HEK293 (cell line): ENCODE data around the gene HSF2BP.

Experiments used
- CTCF ChIA-PET: fragments of 350-600 bp; formaldehyde crosslinking; extraction: SDS; loops from one replicate; lab custom pipeline; 2021; ENCODE audit warnings: antibody characterized with exemption; lab: Yijun Ruan, JAX
- POLR2A ChIA-PET: fragments of 300-600 bp; formaldehyde crosslinking; extraction: SDS; loops from one replicate; lab custom pipeline; 2020; ENCODE audit warnings: antibody characterized with exemption, inconsistent platforms; lab: Yijun Ruan, JAX
- H3K27ac ChIP-seq: fragments of 200-500 bp; sonication (Bioruptor generic); 2 replicates; pipeline ENCODE4 v1.5.1; 2014; ENCODE audit warnings: low read depth, low read length, control low read depth, inconsistent platforms; ENCODE audit errors: extremely low read depth
- H3K36me3 ChIP-seq, 2 experiments: fragments of 200-500 bp in 1 of 2; sonication (Bioruptor generic) in 1 of 2; 1 replicate in 1 of 2; 2 replicates in 1 of 2; pipeline ENCODE4 v1.5.1; 2014 to 2017; ENCODE audit warnings: inconsistent platforms in 2 of 2, low read length in 2 of 2; ENCODE audit not compliant: control insufficient read depth in 2 of 2, insufficient read depth in 1 of 2
- H3K4me1 ChIP-seq: fragments of 200-500 bp; sonication (Bioruptor generic); 2 replicates; pipeline ENCODE4 v1.5.1; 2014; ENCODE audit warnings: mild to moderate bottlenecking, low read length, inconsistent platforms; ENCODE audit not compliant: control insufficient read depth, insufficient read depth
- H3K4me3 ChIP-seq: 2 replicates; pipeline ENCODE4 v1.5.1; 2011; ENCODE audit warnings: low read depth, mild to moderate bottlenecking, control low read depth, low read length, moderate library complexity
- H3K9me3 ChIP-seq: fragments of 200-500 bp; sonication (Bioruptor generic); 2 replicates; pipeline ENCODE4 v1.5.1; 2014; ENCODE audit warnings: low read depth, low read length, inconsistent platforms; ENCODE audit not compliant: control insufficient read depth, insufficient read depth
- GLI2 ChIP-seq: fragments of 450-650 bp; formaldehyde crosslinking; IDR thresholded peaks from 2 replicates; pipeline ENCODE4; 2017; ENCODE audit warnings: missing biosample characterization, missing genetic modification characterization, low read depth, borderline replicate concordance
- GLIS1 ChIP-seq: fragments of 450-650 bp; formaldehyde crosslinking; IDR thresholded peaks from 2 replicates; pipeline ENCODE4 v1.5.1; 2016; ENCODE audit warnings: missing biosample characterization, missing genetic modification characterization
- SCRT1 ChIP-seq: fragments of 450-650 bp; formaldehyde crosslinking; IDR thresholded peaks from 2 replicates; pipeline ENCODE4 v1.5.1; 2016; ENCODE audit warnings: missing biosample characterization, missing genetic modification characterization, borderline replicate concordance
- ZBTB1 ChIP-seq: fragments of 450-650 bp; formaldehyde crosslinking; IDR thresholded peaks from 2 replicates; pipeline ENCODE4 v1.5.1; 2016; ENCODE audit warnings: missing biosample characterization, missing genetic modification characterization
- ZBTB17 ChIP-seq: fragments of 450-650 bp; formaldehyde crosslinking; IDR thresholded peaks from 2 replicates; pipeline ENCODE4 v1.5.1; 2016; ENCODE audit warnings: missing biosample characterization, missing genetic modification characterization
- ZFP37 ChIP-seq: fragments of 450-650 bp; formaldehyde crosslinking; IDR thresholded peaks from 2 replicates; pipeline ENCODE4 v1.5.1; 2016; ENCODE audit warnings: missing biosample characterization, missing genetic modification characterization
- ZNF132 ChIP-seq: fragments of 450-650 bp; formaldehyde crosslinking; IDR thresholded peaks from 2 replicates; pipeline ENCODE4 v1.5.1; 2017; ENCODE audit warnings: missing biosample characterization, missing genetic modification characterization, borderline replicate concordance
- ZNF174 ChIP-seq: fragments of 450-650 bp; formaldehyde crosslinking; IDR thresholded peaks from 2 replicates; pipeline ENCODE4 v1.5.0; 2017; ENCODE audit warnings: missing biosample characterization, mild to moderate bottlenecking, missing genetic modification characterization
- ZNF214 ChIP-seq: fragments of 450-650 bp; formaldehyde crosslinking; IDR thresholded peaks from 2 replicates; pipeline ENCODE4 v1.5.1; 2017; ENCODE audit warnings: missing biosample characterization, mild to moderate bottlenecking, missing genetic modification characterization, borderline replicate concordance
- ZNF223 ChIP-seq: fragments of 450-650 bp; formaldehyde crosslinking; IDR thresholded peaks from 2 replicates; pipeline ENCODE4 v1.5.1; 2016; ENCODE audit warnings: missing biosample characterization, missing genetic modification characterization
- ZNF433 ChIP-seq: fragments of 450-650 bp; formaldehyde crosslinking; IDR thresholded peaks from 2 replicates; pipeline ENCODE4 v1.5.1; 2016; ENCODE audit warnings: missing biosample characterization, missing genetic modification characterization, low read depth
- ZNF48 ChIP-seq: fragments of 450-650 bp; formaldehyde crosslinking; IDR thresholded peaks from 2 replicates; pipeline ENCODE4 v1.5.1; 2016; ENCODE audit warnings: missing biosample characterization, missing genetic modification characterization
- ZNF521 ChIP-seq: fragments of 450-650 bp; formaldehyde crosslinking; IDR thresholded peaks from 2 replicates; pipeline ENCODE4 v1.5.1; 2017; ENCODE audit warnings: missing biosample characterization, mild to moderate bottlenecking, missing genetic modification characterization
- ZNF549 ChIP-seq: fragments of 450-650 bp; IDR thresholded peaks from 2 replicates; pipeline ENCODE4 v1.5.1; 2018; ENCODE audit warnings: missing biosample characterization, missing genetic modification characterization, mild to moderate bottlenecking, inconsistent platforms, moderate library complexity
- ZNF571 ChIP-seq: fragments of 450-650 bp; formaldehyde crosslinking; IDR thresholded peaks from 2 replicates; pipeline ENCODE4 v1.5.0; 2017; ENCODE audit warnings: missing biosample characterization, missing genetic modification characterization
- ZNF585B ChIP-seq: fragments of 450-650 bp; formaldehyde crosslinking; IDR thresholded peaks from 2 replicates; pipeline ENCODE4 v1.5.1; 2016; ENCODE audit warnings: missing biosample characterization, missing genetic modification characterization
- ZNF658 ChIP-seq: fragments of 450-650 bp; formaldehyde crosslinking; IDR thresholded peaks from 2 replicates; pipeline ENCODE4; 2016; ENCODE audit warnings: missing biosample characterization, missing genetic modification characterization
- ZNF670 ChIP-seq: fragments of 450-650 bp; formaldehyde crosslinking; IDR thresholded peaks from 2 replicates; pipeline ENCODE4 v1.5.1; 2016; ENCODE audit warnings: missing biosample characterization, missing genetic modification characterization, low read depth
- ZNF785 ChIP-seq: fragments of 450-650 bp; formaldehyde crosslinking; IDR thresholded peaks from 2 replicates; pipeline ENCODE4 v1.5.1; 2016; ENCODE audit warnings: missing biosample characterization, missing genetic modification characterization
- ZNF830 ChIP-seq: fragments of 450-650 bp; IDR thresholded peaks from 2 replicates; pipeline ENCODE4 v1.5.0; 2018; ENCODE audit warnings: missing biosample characterization, missing genetic modification characterization, low read depth, mild to moderate bottlenecking, moderate library complexity
- TF ChIP-seq, protein P1 (sequence below): fragments of 450-650 bp; formaldehyde crosslinking; IDR thresholded peaks from 2 replicates; pipeline ENCODE4 v1.5.1; 2016; ENCODE audit warnings: missing biosample characterization, missing genetic modification characterization, borderline replicate concordance
- TF ChIP-seq, protein P2 (sequence below): fragments of 450-650 bp; formaldehyde crosslinking; IDR thresholded peaks from 2 replicates; pipeline ENCODE4 v1.5.1; 2016; ENCODE audit warnings: missing biosample characterization, missing genetic modification characterization
- TF ChIP-seq, protein P3 (sequence below): fragments of 450-650 bp; formaldehyde crosslinking; conservative IDR thresholded peaks from 2 replicates; pipeline ENCODE4 v1.5.1; 2016; ENCODE audit warnings: low read depth, missing biosample characterization, missing genetic modification characterization
- TF ChIP-seq, protein P4 (sequence below): fragments of 450-650 bp; formaldehyde crosslinking; IDR thresholded peaks from 2 replicates; pipeline ENCODE4 v1.5.1; 2016; ENCODE audit warnings: missing biosample characterization, missing genetic modification characterization
- TF ChIP-seq, protein P5 (sequence below): fragments of 450-650 bp; formaldehyde crosslinking; IDR thresholded peaks from 2 replicates; pipeline ENCODE4 v1.5.1; 2017; ENCODE audit warnings: missing biosample characterization, missing genetic modification characterization

The HSF2BP gene

DNA sequence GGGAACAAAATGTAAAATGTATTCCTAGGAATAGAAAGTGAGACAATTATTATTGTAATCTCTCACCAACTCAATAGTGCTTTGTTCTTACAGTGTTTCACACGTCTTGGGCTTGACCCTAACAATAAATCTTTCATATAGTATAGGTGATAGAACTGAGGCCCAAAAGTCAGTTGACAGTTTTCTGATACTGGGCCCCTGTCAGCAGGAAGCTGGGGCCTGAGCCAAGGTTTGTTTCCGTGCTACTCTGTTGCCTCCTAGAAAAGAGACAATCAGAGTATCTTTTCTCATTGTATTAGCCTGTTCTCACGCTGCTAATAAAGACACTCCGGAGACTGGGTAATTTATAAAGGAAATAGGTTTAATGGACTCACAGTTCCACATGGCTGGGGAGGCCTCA, 5.1 kb upstream of the HSF2BP start (continued):
- TF ChIP-seq, protein P1, sequence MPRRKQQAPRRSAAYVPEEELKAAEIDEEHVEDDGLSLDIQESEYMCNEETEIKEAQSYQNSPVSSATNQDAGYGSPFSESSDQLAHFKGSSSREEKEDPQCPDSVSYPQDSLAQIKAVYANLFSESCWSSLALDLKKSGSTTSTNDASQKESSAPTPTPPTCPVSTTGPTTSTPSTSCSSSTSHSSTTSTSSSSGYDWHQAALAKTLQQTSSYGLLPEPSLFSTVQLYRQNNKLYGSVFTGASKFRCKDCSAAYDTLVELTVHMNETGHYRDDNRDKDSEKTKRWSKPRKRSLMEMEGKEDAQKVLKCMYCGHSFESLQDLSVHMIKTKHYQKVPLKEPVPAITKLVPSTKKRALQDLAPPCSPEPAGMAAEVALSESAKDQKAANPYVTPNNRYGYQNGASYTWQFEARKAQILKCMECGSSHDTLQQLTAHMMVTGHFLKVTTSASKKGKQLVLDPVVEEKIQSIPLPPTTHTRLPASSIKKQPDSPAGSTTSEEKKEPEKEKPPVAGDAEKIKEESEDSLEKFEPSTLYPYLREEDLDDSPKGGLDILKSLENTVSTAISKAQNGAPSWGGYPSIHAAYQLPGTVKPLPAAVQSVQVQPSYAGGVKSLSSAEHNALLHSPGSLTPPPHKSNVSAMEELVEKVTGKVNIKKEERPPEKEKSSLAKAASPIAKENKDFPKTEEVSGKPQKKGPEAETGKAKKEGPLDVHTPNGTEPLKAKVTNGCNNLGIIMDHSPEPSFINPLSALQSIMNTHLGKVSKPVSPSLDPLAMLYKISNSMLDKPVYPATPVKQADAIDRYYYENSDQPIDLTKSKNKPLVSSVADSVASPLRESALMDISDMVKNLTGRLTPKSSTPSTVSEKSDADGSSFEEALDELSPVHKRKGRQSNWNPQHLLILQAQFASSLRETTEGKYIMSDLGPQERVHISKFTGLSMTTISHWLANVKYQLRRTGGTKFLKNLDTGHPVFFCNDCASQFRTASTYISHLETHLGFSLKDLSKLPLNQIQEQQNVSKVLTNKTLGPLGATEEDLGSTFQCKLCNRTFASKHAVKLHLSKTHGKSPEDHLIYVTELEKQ: no peak
- TF ChIP-seq ZFP37: no peak

GRCh38 chr21:43663033-43663432, 3.7 kb upstream of the HSF2BP start:
- H3K36me3 ChIP-seq: peaks cover 20 to 52% of the 10 kb centered on the region in 2 experiments
- peaks cover 9% of the 10 kb centered on the region; the same call in 1 of the 2 replicates for H3K4me1 ChIP-seq
- ChIA-PET POLR2A (no interaction called here), CTCF (no interaction called here)
- TF ChIP-seq, protein P2, sequence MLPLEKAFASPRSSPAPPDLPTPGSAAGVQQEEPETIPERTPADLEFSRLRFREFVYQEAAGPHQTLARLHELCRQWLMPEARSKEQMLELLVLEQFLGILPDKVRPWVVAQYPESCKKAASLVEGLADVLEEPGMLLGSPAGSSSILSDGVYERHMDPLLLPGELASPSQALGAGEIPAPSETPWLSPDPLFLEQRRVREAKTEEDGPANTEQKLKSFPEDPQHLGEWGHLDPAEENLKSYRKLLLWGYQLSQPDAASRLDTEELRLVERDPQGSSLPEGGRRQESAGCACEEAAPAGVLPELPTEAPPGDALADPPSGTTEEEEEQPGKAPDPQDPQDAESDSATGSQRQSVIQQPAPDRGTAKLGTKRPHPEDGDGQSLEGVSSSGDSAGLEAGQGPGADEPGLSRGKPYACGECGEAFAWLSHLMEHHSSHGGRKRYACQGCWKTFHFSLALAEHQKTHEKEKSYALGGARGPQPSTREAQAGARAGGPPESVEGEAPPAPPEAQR: no peak
- TF ChIP-seq ZNF48: no peak
- no peak for TF ChIP-seq ZNF785 (tag by site-specific recombination)
- TF ChIP-seq ZNF174: no peak
- TF ChIP-seq GLIS1 (tag by site-specific recombination): no peak
- TF ChIP-seq ZNF549: no peak
- no peak for TF ChIP-seq ZNF132 (tag by site-specific recombination)
- no peak for TF ChIP-seq ZNF433
- no peak for TF ChIP-seq ZNF670 (tag by site-specific recombination)
- TF ChIP-seq, protein P3, sequence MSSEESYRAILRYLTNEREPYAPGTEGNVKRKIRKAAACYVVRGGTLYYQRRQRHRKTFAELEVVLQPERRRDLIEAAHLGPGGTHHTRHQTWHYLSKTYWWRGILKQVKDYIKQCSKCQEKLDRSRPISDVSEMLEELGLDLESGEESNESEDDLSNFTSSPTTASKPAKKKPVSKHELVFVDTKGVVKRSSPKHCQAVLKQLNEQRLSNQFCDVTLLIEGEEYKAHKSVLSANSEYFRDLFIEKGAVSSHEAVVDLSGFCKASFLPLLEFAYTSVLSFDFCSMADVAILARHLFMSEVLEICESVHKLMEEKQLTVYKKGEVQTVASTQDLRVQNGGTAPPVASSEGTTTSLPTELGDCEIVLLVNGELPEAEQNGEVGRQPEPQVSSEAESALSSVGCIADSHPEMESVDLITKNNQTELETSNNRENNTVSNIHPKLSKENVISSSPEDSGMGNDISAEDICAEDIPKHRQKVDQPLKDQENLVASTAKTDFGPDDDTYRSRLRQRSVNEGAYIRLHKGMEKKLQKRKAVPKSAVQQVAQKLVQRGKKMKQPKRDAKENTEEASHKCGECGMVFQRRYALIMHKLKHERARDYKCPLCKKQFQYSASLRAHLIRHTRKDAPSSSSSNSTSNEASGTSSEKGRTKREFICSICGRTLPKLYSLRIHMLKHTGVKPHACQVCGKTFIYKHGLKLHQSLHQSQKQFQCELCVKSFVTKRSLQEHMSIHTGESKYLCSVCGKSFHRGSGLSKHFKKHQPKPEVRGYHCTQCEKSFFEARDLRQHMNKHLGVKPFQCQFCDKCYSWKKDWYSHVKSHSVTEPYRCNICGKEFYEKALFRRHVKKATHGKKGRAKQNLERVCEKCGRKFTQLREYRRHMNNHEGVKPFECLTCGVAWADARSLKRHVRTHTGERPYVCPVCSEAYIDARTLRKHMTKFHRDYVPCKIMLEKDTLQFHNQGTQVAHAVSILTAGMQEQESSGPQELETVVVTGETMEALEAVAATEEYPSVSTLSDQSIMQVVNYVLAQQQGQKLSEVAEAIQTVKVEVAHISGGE (tag by site-specific recombination): no peak
- no peak for TF ChIP-seq ZBTB17 (tag by site-specific recombination)
- TF ChIP-seq ZNF214 (tag by site-specific recombination): no peak
- no peak overlapping the region for H3K4me3 ChIP-seq
- no peak overlapping the region for H3K27ac ChIP-seq
- no peaks in the 10 kb centered on the region for H3K9me3 ChIP-seq

- Histone ChIP-seq H3K36me3 (peaks cover 20 to 52% of the 10 kb centered on the region in 2 experiments), H3K4me3 (no peak overlapping the region), H3K4me1 (peaks cover 9% of the 10 kb centered on the region; the same call in 1 of the 2 replicates), H3K9me3 (no peaks in the 10 kb centered on the region), H3K27ac (no peak overlapping the region)
- ChIA-PET POLR2A (interaction anchor here (0.6 kb wide), 1 partner anchor 62 kb away, joined by 3 read pairs; no protein-coding TSS in a partner anchor), CTCF (interaction anchor here (0.9 kb wide), 1 partner anchor 123 kb away, joined by 6 read pairs; no protein-coding TSS in a partner anchor)
- TF ChIP-seq ZNF223 (no peak), ZNF571 (tag by site-specific recombination) (no peak), ZNF521 (tag by site-specific recombination) (no peak), ZBTB1 (tag by site-specific recombination) (no peak), ZNF585B (tag by site-specific recombination) (no peak), SCRT1 (tag by site-specific recombination) (no peak), GLI2 (tag by site-specific recombination) (no peak), ZNF830 (tag by site-specific recombination) (no peak), ZNF658 (tag by site-specific recombination) (no peak)
- TF ChIP-seq, protein P4, sequence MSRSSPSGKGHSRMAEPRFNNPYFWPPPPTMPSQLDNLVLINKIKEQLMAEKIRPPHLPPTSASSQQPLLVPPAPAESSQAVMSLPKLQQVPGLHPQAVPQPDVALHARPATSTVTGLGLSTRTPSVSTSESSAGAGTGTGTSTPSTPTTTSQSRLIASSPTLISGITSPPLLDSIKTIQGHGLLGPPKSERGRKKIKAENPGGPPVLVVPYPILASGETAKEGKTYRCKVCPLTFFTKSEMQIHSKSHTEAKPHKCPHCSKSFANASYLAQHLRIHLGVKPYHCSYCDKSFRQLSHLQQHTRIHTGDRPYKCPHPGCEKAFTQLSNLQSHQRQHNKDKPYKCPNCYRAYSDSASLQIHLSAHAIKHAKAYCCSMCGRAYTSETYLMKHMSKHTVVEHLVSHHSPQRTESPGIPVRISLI (tag by site-specific recombination): no peak
- TF ChIP-seq, protein P5, sequence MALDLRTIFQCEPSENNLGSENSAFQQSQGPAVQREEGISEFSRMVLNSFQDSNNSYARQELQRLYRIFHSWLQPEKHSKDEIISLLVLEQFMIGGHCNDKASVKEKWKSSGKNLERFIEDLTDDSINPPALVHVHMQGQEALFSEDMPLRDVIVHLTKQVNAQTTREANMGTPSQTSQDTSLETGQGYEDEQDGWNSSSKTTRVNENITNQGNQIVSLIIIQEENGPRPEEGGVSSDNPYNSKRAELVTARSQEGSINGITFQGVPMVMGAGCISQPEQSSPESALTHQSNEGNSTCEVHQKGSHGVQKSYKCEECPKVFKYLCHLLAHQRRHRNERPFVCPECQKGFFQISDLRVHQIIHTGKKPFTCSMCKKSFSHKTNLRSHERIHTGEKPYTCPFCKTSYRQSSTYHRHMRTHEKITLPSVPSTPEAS (tag by site-specific recombination): no peak
These were observed 3.0 kb upstream of the HSF2BP start for GRCh38 chr21:43662286-43662685.
